SK-N-SH (cell line): Measurements from ENCODE around the gene ERMARD. TPM values are rescaled to one million over a fixed set of nuclear protein-coding genes. Genes with fewer than 3 reads are reported as not detected.

Experiments
- CTCF ChIA-PET: fragments of 300-600, 350-600 bp; formaldehyde crosslinking; extraction: SDS; loops from one replicate; lab custom pipeline; 2021; lab: Yijun Ruan, JAX
- POLR2A ChIA-PET: fragments of 350-600 bp; sonication (Branson Sonifier 250); formaldehyde crosslinking; extraction: SDS; loops from one replicate; lab custom pipeline; 2020; ENCODE audit warnings: antibody characterized with exemption, inconsistent platforms; lab: Yijun Ruan, JAX
- DNase-seq: peaks from one replicate; pipeline ENCODE4 v3.0.0; 2012
- H2AFZ ChIP-seq: fragments of 200-600 bp; sonication (generic); 2 replicates; pipeline ENCODE4 v1.8.1; 2016; ENCODE audit warnings: antibody characterized with exemption, mild to moderate bottlenecking, low read depth
- H3F3A ChIP-seq: fragments of 200-600 bp; sonication (generic); replicated peaks from 2 replicates; pipeline ENCODE3; 2016; ENCODE audit warnings: antibody characterized with exemption, mild to moderate bottlenecking; ENCODE audit not compliant: insufficient read depth
- H3K27ac ChIP-seq, 2 experiments: fragments of 200-500 bp in 1 of 2; fragments of 200-600 bp in 1 of 2; sonication (Bioruptor generic) in 1 of 2; sonication (generic), shearing (Covaris generic) in 1 of 2; 2 replicates each; pipeline versions ENCODE4 v1.5.1 to v1.6.1; 2014 to 2016; ENCODE audit warnings: low read depth in 2 of 2, inconsistent platforms in 1 of 2, low read length in 1 of 2, mild to moderate bottlenecking in 1 of 2, mixed read lengths in 1 of 2
- H3K27me3 ChIP-seq: fragments of 200-600 bp; sonication (generic), shearing (Covaris generic); 2 replicates; pipeline ENCODE4 v1.6.1; 2016; ENCODE audit warnings: mixed run types; ENCODE audit not compliant: insufficient read depth
- H3K36me3 ChIP-seq, 2 experiments: fragments of 200-500 bp in 1 of 2; fragments of 200-600 bp in 1 of 2; sonication (Bioruptor generic) in 1 of 2; sonication (generic) in 1 of 2; replicated peaks in 1 of 2; 2 replicates each; pipeline versions ENCODE3 to v1.5.1; 2014 to 2016; ENCODE audit warnings: low read length in 1 of 2, mild to moderate bottlenecking in 1 of 2; ENCODE audit not compliant: insufficient read depth in 2 of 2, control insufficient read depth in 1 of 2
- H3K4me1 ChIP-seq, 2 experiments: fragments of 200-500 bp in 1 of 2; fragments of 200-600 bp in 1 of 2; sonication (Bioruptor generic) in 1 of 2; sonication (generic), shearing (Covaris generic) in 1 of 2; 2 replicates each; pipeline versions ENCODE4 v1.5.1 to v1.6.1; 2014 to 2016; ENCODE audit warnings: low read depth in 1 of 2, low read length in 1 of 2, mixed run types in 1 of 2; ENCODE audit not compliant: insufficient read depth in 2 of 2, control insufficient read depth in 1 of 2
- H3K4me2 ChIP-seq: fragments of 200-600 bp; sonication (generic), shearing (Covaris generic); 2 replicates; pipeline ENCODE4 v1.6.1; 2017; ENCODE audit warnings: mixed run types
- H3K4me3 ChIP-seq, 2 experiments: fragments of 200-500 bp in 1 of 2; fragments of 200-600 bp in 1 of 2; sonication (Bioruptor generic) in 1 of 2; sonication (generic), shearing (Covaris generic) in 1 of 2; 2 replicates each; pipeline versions ENCODE4 v1.5.1 to v1.8.1; 2014 to 2016; ENCODE audit warnings: low read depth in 2 of 2, inconsistent platforms in 1 of 2, low read length in 1 of 2, mild to moderate bottlenecking in 1 of 2, mixed read lengths in 1 of 2, moderate library complexity in 1 of 2
- H3K79me2 ChIP-seq: fragments of 200-600 bp; sonication (generic); 2 replicates; pipeline ENCODE4 v1.8.1; 2017; ENCODE audit warnings: mild to moderate bottlenecking; ENCODE audit not compliant: insufficient read depth
- H3K9ac ChIP-seq: fragments of 200-600 bp; sonication (generic); 2 replicates; pipeline ENCODE4 v1.6.1; 2017; ENCODE audit warnings: mixed run types
- H3K9me2 ChIP-seq: fragments of 200-600 bp; sonication (generic); 2 replicates; pipeline ENCODE4 v1.6.1; 2017; ENCODE audit warnings: mixed run types
- H3K9me3 ChIP-seq: fragments of 200-600 bp; sonication (generic); 2 replicates; pipeline ENCODE4 v1.6.1; 2017; ENCODE audit warnings: mixed run types, mild to moderate bottlenecking, moderate library complexity
- H4K20me1 ChIP-seq: fragments of 200-600 bp; sonication (generic); 2 replicates; pipeline ENCODE4 v1.6.1; 2017; ENCODE audit warnings: mild to moderate bottlenecking, mixed run types; ENCODE audit not compliant: insufficient read depth
- ELF1 ChIP-seq: IDR thresholded peaks from 2 replicates; pipeline ENCODE4 v1.4.0; 2012
- FOXJ3 ChIP-seq: sonication (generic); formaldehyde crosslinking; IDR thresholded peaks from 2 replicates; pipeline ENCODE4 v1.5.1; 2020; ENCODE audit warnings: mild to moderate bottlenecking, missing genetic modification reagents
- FOXM1 ChIP-seq: IDR thresholded peaks from 2 replicates; pipeline ENCODE4 v1.4.0; 2012; ENCODE audit warnings: low read depth, mild to moderate bottlenecking
- GABPA ChIP-seq: IDR thresholded peaks from 2 replicates; pipeline ENCODE4 v1.4.0; 2012; ENCODE audit warnings: low read depth, mild to moderate bottlenecking
- GATA2 ChIP-seq: sonication (generic); formaldehyde crosslinking; IDR thresholded peaks from 2 replicates; pipeline ENCODE4 v1.5.0; 2020; ENCODE audit warnings: mild to moderate bottlenecking, missing genetic modification reagents
- MAX ChIP-seq: IDR thresholded peaks from 2 replicates; pipeline ENCODE4 v1.4.0; 2012; ENCODE audit warnings: low read depth
- MXI1 ChIP-seq: IDR thresholded peaks from 2 replicates; pipeline ENCODE4 v1.6.1; 2012; ENCODE audit warnings: mild to moderate bottlenecking, low read depth, low read length, improper control_type of control experiment
- NRF1 ChIP-seq: IDR thresholded peaks from 2 replicates; pipeline ENCODE4 v1.6.1; 2012; ENCODE audit warnings: low read depth, mild to moderate bottlenecking, low read length
- PBX3 ChIP-seq: IDR thresholded peaks from 2 replicates; pipeline ENCODE4; 2012
- POLR2AphosphoS5 ChIP-seq: IDR thresholded peaks from 2 replicates; pipeline ENCODE4 v1.6.1; 2012; ENCODE audit warnings: low read depth, low read length
- RAD21 ChIP-seq: IDR thresholded peaks from 2 replicates; pipeline ENCODE4 v1.6.1; 2012; ENCODE audit warnings: mild to moderate bottlenecking, low read length
- REST ChIP-seq: IDR thresholded peaks from 2 replicates; pipeline ENCODE4 v1.6.1; 2012; ENCODE audit warnings: mild to moderate bottlenecking, low read depth, low read length, moderate library complexity
- RXRA ChIP-seq: IDR thresholded peaks from 2 replicates; pipeline ENCODE4 v1.4.0; 2012; ENCODE audit warnings: low read depth, mild to moderate bottlenecking, borderline replicate concordance
- TAF1 ChIP-seq: IDR thresholded peaks from 2 replicates; pipeline ENCODE4 v1.6.1; 2012; ENCODE audit warnings: low read depth, mild to moderate bottlenecking, low read length, moderate library complexity, borderline replicate concordance
- WGBS: methylation state at CpG from one replicate; pipeline ENCODE4 v1.1.6; 2017; ENCODE audit warnings: low lambda C conversion rate; 5-methylcytosine and 5-hydroxymethylcytosine counted together
- polyA plus RNA-seq, 3 experiments: library from polyadenylated mRNA; depleted of rRNA; stranded (reverse); fragments of >200 nt; gene quantifications; 2 replicates each; pipeline ENCODE4 v1.2.3, GENCODE V29; 2012
- TF ChIP-seq, protein P1 (sequence below): IDR thresholded peaks from 2 replicates; pipeline ENCODE4 v1.4.0; 2012; ENCODE audit warnings: low read depth, borderline replicate concordance

Gene ERMARD
- polyA plus RNA-seq, 1 of the 3 experiments (the other 2 are of a cell fraction) = 43.2 TPM

DNA sequence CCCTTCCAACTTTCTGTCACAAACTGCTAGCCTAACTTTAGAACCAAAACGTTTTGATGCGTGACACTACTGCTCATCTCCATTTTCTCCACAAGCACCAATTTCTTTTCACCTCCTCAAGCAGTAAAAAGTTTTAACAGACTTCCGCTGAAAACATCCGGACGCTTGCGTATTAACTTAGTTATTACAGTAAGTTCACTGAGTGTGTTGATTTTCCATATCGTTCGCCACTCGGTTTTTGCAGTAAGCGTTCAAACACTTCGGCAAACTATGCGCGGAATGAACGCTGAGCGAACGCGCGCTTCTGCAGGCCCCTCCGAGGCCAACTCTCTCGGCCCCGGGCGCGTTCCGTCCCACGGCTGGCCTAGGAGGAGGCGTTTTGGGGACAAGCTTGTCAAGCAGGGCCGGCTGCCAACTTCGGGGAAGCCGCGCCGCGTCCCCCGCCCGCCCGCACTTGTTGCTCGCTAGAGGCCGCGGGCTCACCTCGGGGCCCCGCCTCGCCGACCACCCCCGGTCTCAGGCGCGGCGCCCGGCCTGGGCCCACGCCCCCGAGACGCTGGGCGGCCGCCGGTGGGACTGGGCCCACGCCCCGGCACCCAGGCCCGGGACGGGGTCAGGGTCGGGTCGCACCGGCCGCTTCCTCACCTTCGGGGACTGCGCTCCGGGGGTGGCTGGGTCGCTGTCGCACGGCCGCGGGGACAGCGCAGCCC is 28.1 kb upstream of the ERMARD start:
- peaks cover 15 to 19% of the 10 kb centered on the region in 2 experiments; a peak in 3 of 4 replicates for H3K4me1 ChIP-seq
- peak overlapping the region; percentile 91 for H3K4me2 ChIP-seq
- ChIA-PET POLR2A (interaction anchor here (0.7 to 2.4 kb wide), 4 partner anchors 21 to 157 kb away, joined by 4 to 14 read pairs (median 12); partner anchors contain the start of genes C6orf120, DYNLT2, ERMARD and WDR27), CTCF (interaction anchor here (2.1 to 2.6 kb wide), 3 partner anchors 14 to 67 kb away, joined by 6 to 12 read pairs (median 7); no protein-coding TSS in a partner anchor)
- H2AFZ ChIP-seq = peak overlapping the region; percentile 14; the same call in 1 of the 2 replicates
- H3K4me3 ChIP-seq = peak overlapping the region; percentile 65 to 82
- H3K27ac ChIP-seq = peak overlapping the region; percentile 56 to 74
- peaks cover 51% of the 10 kb centered on the region for H3K79me2 ChIP-seq
- TF ChIP-seq REST (0 out of 2 replicates have a peak, but pooled peaks have one; percentile 1), POLR2AphosphoS5 (no peak), MXI1 (0 out of 2 replicates have a peak, but pooled peaks have one; percentile 8), MAX (0 out of 2 replicates have a peak, but pooled peaks have one; percentile 17)
- 1% methylated on average over 27 of the region's 70 CpGs for WGBS
- no peaks in the 10 kb centered on the region for H3K9me3 ChIP-seq
- peaks cover 23% of the 10 kb centered on the region for H4K20me1 ChIP-seq
- DNase-seq = peak; percentile 81
- no peaks in the 10 kb centered on the region for H3K9me2 ChIP-seq
- no peaks in the 10 kb centered on the region for H3K27me3 ChIP-seq
- peak overlapping the region; percentile 68 for H3K9ac ChIP-seq
- H3F3A ChIP-seq = peaks cover 19% of the 10 kb centered on the region
- peaks cover 0 to 3% of the 10 kb centered on the region in 2 experiments for H3K36me3 ChIP-seq

DNA sequence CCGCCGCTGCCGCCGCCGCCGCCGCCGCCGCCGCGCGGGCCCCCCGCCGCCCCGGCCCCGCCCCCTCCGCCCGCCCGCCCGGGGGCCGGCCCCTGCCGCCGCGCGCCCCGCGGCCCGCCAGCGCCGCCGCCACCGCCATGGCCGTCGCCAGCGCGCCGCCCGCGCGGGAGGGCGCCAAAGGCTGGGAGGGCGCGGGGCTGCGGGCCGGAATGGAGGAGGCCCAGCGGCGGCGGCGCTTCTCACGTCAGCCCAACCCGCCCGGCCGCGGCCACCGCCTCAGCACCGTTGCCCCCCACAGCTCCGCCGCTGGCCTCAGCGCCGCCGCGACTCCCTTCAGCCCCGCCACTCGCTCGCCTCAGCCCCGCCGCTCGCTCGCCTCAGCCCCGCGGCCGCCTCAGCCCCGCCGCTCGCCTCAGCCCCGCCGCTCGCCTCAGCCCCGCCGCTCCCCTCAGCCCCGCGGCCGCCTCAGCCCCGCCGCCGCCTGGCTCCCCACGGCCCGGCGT is 27.4 kb upstream of the ERMARD start:
- Histone ChIP-seq H3K9me3 (no peaks in the 10 kb centered on the region), H4K20me1 (peaks cover 20% of the 10 kb centered on the region), H3K9ac (no peak overlapping the region), H3K27ac (peak overlapping the region in 1 of 2 experiments; percentile 92; a peak in 2 of 4 replicates), H3K27me3 (no peaks in the 10 kb centered on the region), H2AFZ (no peak overlapping the region), H3K4me2 (no peak overlapping the region), H3K9me2 (no peaks in the 10 kb centered on the region), H3F3A (peaks cover 16% of the 10 kb centered on the region), H3K4me1 (peaks cover 13 to 19% of the 10 kb centered on the region in 2 experiments; a peak in 3 of 4 replicates), H3K36me3 (peaks cover 0 to 1% of the 10 kb centered on the region in 2 experiments), H3K79me2 (peaks cover 45% of the 10 kb centered on the region), H3K4me3 (peak overlapping the region in 1 of 2 experiments; percentile 82; a peak in 2 of 4 replicates)
- 0% methylated on average over 7 of the region's 89 CpGs for WGBS
- CTCF ChIA-PET = interaction anchor here (2.1 to 2.6 kb wide), 2 partner anchors 21 to 66 kb away, joined by 6 to 7 read pairs; no protein-coding TSS in a partner anchor
- POLR2A ChIA-PET = interaction anchor here (0.7 to 2.2 kb wide), 3 partner anchors 19 to 158 kb away, joined by 3 to 14 read pairs (median 11); partner anchors contain the start of genes C6orf120 and WDR27
- peak; percentile 84 for DNase-seq
- no peak for TF ChIP-seq GABPA
- TF ChIP-seq RXRA = no peak
- TF ChIP-seq NRF1 = no peak
- TF ChIP-seq REST = no peak
- no peak for TF ChIP-seq POLR2AphosphoS5
- no peak for TF ChIP-seq FOXJ3 (CRISPR knock-in tag)
- no peak for TF ChIP-seq GATA2 (CRISPR knock-in tag)
- no peak for TF ChIP-seq ELF1
- no peak for TF ChIP-seq RAD21
- no peak for TF ChIP-seq PBX3
- TF ChIP-seq TAF1 = no peak
- TF ChIP-seq, protein P1, sequence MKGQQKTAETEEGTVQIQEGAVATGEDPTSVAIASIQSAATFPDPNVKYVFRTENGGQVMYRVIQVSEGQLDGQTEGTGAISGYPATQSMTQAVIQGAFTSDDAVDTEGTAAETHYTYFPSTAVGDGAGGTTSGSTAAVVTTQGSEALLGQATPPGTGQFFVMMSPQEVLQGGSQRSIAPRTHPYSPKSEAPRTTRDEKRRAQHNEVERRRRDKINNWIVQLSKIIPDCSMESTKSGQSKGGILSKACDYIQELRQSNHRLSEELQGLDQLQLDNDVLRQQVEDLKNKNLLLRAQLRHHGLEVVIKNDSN = no peak
- TF ChIP-seq FOXM1 = no peak
